Lower lobe of right lung (tissue), 2 donors: ENCODE data around the gene PIRT. TPM values are rescaled to one million over a fixed set of nuclear protein-coding genes. Genes with fewer than 3 reads are reported as not detected.

Source experiments
- ATAC-seq, 2 donors: fragments of 200-7000 bp; cut with Tn5 transposase; one replicate each; pipeline ENCODE4 v1.9.1; 2020 to 2022; ENCODE audit warnings: mild to moderate bottlenecking in 2 of 2, moderate library complexity in 2 of 2
- DNase-seq: peaks from one replicate; pipeline ENCODE4 v3.0.0-alpha.2; 2020
- H3K27ac ChIP-seq: fragments of 200-600 bp; one replicate; pipeline ENCODE4 v1.8.0; 2022
- H3K27me3 ChIP-seq: fragments of 200-600 bp; one replicate; pipeline ENCODE4 v1.8.0; 2022; ENCODE audit warnings: low read depth
- H3K36me3 ChIP-seq: fragments of 200-600 bp; one replicate; pipeline ENCODE4 v1.8.0; 2022; ENCODE audit warnings: mild to moderate bottlenecking
- H3K4me1 ChIP-seq: fragments of 200-600 bp; one replicate; pipeline ENCODE4 v1.8.0; 2022
- H3K4me3 ChIP-seq: fragments of 200-600 bp; one replicate; pipeline ENCODE4 v1.8.0; 2022; ENCODE audit warnings: mild to moderate bottlenecking
- H3K9me3 ChIP-seq: fragments of 200-600 bp; one replicate; pipeline ENCODE4 v1.8.0; 2022
- CTCF ChIP-seq: fragments of 200-600 bp; IDR thresholded peaks from one replicate; pipeline ENCODE4 v1.8.0; 2022; ENCODE audit warnings: antibody characterized with exemption, mild to moderate bottlenecking
- intact Hi-C: fragments of 100-400 bp; cut with DNase I; formaldehyde crosslinking; loops from one replicate; pipeline ENCODE4 v1.11.0; 2022
- total RNA-seq: library from RNA; stranded (reverse); fragmentation: NEBNext Ultra II Directional; extraction: Animal tissue kit (Norgen Biotek cat#: 25700); gene quantifications from one replicate; pipeline ENCODE4 v1.2.1, GENCODE V29; 2021
- donor health status: DM: no; HTN: yes; CAD: no; lungs with severe emphysema.

PIRT gene
- total RNA-seq, 1 donor from 2014 or later = not detected

DNA sequence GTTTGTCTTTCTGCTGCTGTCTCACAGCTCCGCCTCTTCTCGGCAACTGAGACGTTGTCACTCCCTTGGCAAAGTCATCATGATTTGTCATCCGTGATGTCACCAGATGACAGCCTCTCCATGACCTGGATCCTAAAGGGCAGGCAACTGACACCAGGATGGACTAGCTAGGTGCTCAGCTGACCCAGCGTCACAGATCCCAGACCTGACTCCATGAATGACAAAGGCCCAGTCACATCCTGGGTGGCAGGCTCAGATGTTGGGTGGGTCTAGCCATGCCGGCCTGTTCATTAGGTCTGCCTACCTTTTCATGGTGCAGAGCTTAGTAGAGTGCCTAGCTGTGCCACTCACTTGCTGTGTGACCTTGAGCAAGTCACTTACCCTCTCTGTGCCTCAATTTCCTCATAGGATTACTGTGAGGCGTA, 30.2 kb downstream of the PIRT start:
- no peak overlapping the region for H3K27ac ChIP-seq
- H3K9me3 ChIP-seq = no peaks in the 10 kb centered on the region
- no peaks in the 10 kb centered on the region for H3K27me3 ChIP-seq
- TF ChIP-seq CTCF = no peak
- DNase-seq = no peak
- no peak overlapping the region for H3K4me3 ChIP-seq
- H3K4me1 ChIP-seq = no peaks in the 10 kb centered on the region
- no peak for ATAC-seq
- H3K36me3 ChIP-seq = no peaks in the 10 kb centered on the region
- intact Hi-C loops = no loop called here

DNA sequence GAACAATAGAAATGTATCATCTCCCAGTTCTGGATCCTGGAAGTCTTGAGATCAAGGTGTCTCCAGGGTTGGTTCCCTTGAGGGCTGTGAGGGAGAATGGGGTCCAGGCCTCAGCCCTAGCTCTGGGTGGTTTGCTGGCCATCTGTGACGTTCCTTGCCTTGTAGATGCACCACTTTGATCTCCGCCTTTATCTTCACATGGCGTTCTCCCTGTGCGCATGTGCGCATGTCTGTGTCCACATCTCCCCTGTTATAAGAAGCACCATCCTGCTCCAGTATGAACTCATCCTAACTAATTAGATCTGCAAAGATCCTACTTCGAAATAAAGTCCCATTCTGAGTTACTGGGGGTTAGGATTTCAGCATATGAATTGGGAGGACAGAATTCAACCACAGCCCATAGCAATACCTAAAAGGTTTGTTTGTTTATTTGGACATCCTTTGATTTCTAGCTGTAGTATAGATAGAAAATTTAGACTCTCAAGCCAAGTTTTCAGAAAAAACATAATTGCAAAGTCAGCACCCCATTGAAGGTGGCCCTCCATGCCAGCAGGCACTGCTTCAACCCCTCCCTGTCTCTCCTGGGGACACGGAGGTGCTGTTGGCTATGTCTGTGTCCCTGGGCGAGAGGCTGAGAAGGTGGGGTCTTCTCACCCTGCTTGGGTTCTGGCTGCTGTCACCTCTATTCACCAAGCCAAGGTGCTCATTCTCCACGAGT, 31.2 kb downstream of the PIRT start:
- intact Hi-C loops = no loop called here
- no peak for ATAC-seq
- no peaks in the 10 kb centered on the region for H3K9me3 ChIP-seq

GRCh38 chr17:10805911-10806310, 32.0 kb downstream of the PIRT start:
- Histone ChIP-seq H3K27ac (no peak overlapping the region), H3K27me3 (no peaks in the 10 kb centered on the region), H3K4me3 (no peak overlapping the region), H3K9me3 (no peaks in the 10 kb centered on the region), H3K4me1 (no peaks in the 10 kb centered on the region), H3K36me3 (no peaks in the 10 kb centered on the region)
- intact Hi-C loops = no loop called here
- no peak for TF ChIP-seq CTCF
- peak in 1 of 2 donors; percentile 25 for ATAC-seq
- DNase-seq = no peak

More for the DNA sequence above, 31.2 kb downstream of the PIRT start:
- Histone ChIP-seq H3K36me3 (no peaks in the 10 kb centered on the region), H3K4me3 (no peak overlapping the region), H3K27ac (no peak overlapping the region), H3K27me3 (no peaks in the 10 kb centered on the region), H3K4me1 (no peaks in the 10 kb centered on the region)
- no peak for DNase-seq
- no peak for TF ChIP-seq CTCF

DNA sequence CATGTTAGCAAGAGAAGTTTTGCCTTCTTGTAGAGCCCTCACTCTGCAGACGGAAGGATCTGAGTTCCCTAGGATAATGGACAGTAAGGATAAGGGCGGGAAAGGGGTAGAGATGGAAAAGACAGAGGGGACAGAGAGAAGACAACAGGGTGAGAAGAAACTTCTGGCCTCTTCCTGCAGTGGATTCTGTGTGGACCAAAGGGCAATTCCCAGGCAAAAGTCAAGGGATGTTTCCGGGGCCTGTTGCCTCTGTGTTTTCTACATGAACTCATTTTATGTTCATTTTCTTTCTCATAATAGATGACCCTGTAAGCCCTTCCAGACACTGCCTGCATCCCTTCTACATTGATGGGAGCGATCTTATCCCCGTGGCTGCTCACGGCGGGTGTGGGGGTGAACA, 33.3 kb downstream of the PIRT start:
- intact Hi-C loops = no loop called here
- Histone ChIP-seq H3K4me3 (no peak overlapping the region), H3K27ac (no peak overlapping the region), H3K9me3 (no peaks in the 10 kb centered on the region), H3K27me3 (no peaks in the 10 kb centered on the region), H3K4me1 (no peaks in the 10 kb centered on the region), H3K36me3 (no peaks in the 10 kb centered on the region)
- DNase-seq (no peak), ATAC-seq (no peak)
- no peak for TF ChIP-seq CTCF

DNA sequence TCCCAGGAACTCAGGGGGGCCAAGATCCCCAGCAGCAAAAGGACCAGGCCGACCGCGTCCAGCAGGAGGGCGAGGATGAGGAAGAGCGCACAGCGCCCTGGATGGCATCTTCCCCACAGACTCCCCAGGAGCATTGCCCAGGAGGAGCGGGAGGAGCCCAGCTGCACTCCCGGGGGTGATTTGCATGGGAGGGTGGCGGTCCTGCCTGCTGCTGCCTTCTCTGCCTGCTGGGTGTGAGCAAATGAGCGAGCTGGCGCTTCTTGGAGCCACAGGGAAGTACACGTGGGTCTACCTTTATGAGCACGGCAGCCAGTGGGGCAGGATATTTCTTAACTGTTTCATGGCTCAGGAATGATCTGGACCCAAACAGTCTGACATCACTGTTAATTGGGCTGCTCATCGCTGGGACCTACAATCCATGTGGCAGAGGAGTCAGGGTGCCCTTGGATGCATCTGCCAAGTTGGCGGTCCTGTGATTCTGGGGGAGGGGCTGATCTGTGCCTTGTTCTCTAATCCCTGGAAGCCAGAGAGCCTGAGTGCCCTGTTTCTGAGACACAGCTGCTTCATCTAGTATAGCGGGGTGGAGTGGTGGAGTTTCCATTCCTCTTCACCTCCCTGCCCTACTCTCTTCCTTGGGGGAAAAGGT, 33.9 kb downstream of the PIRT start, which contains the start of gene TMEM238L:
TMEM238L (minus strand) TSS at position 270 of the 646 bp plus-strand sequence; CDS start at position 134, 136 bp downstream.
- no peak for TF ChIP-seq CTCF
- no peaks in the 10 kb centered on the region for H3K36me3 ChIP-seq
- H3K9me3 ChIP-seq = no peaks in the 10 kb centered on the region
- H3K4me1 ChIP-seq = no peaks in the 10 kb centered on the region
- intact Hi-C loops = no loop called here
- H3K27me3 ChIP-seq = no peaks in the 10 kb centered on the region
- DNase-seq (no peak), ATAC-seq (no peak)
- no peak within 1 kb of the TSS for H3K27ac ChIP-seq
- H3K4me3 ChIP-seq = no peak within 1 kb of the TSS
